HFF-Myc (cell line): Measurements from ENCODE around the gene GAP43.

Source experiments
- DNase-seq: peaks from one replicate; pipeline ENCODE4 v3.0.0-alpha.2; 2011; ENCODE audit warnings: low read depth; ENCODE audit errors: extremely low read depth
- H3K4me3 ChIP-seq: replicated peaks from 2 replicates; pipeline ENCODE4 v1.5.1; 2011; ENCODE audit warnings: low read depth, mild to moderate bottlenecking, control low read depth, low read length
- TF ChIP-seq, protein P1 (sequence below): IDR thresholded peaks from 2 replicates; pipeline ENCODE4 v1.5.1; 2012; ENCODE audit warnings: mild to moderate bottlenecking, low read depth, low read length, control low read depth; ENCODE audit errors: missing control alignments

The GAP43 gene

DNA sequence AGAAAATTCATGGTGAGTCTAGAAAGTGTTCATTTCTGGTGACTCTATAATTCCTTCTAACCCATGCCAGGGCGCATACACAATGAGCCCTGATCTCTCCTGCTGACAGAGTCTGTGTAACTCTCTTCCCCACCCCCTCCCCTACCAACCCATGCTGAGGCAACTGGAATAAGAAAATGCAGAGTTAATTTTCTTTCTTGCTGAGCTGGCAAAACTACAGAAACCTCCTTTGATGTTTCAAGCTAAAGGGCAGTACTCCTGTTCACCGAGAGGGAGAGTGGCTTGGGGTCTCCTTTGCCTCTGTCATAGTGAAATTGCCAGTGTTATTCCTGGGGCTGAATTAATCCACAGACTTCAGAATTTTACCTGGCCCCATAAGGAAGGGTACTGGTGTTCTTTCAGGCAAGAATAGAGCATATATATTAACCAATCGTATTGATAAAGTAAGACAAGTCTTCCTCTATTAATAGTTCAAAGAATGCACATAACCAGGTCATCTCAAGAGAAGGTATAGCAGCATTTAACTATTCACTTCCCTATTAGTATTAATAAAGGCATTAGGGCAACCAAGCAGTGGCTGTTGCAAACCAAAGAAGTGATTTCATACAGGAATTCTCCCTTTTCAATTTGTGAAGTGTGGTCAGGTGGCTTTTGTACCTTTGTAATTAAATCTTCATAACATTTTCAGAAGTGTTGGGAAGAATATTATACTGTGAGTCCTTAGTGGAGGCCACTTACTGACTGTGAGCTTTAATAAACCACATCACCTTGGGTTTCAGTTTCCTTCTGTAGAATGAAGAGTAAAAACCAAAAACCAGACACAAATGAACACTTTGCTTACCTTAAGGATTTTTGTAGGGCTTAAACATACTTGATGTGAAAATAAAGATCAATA is 4.1 kb downstream of the GAP43 start:
- TF ChIP-seq, protein P1, sequence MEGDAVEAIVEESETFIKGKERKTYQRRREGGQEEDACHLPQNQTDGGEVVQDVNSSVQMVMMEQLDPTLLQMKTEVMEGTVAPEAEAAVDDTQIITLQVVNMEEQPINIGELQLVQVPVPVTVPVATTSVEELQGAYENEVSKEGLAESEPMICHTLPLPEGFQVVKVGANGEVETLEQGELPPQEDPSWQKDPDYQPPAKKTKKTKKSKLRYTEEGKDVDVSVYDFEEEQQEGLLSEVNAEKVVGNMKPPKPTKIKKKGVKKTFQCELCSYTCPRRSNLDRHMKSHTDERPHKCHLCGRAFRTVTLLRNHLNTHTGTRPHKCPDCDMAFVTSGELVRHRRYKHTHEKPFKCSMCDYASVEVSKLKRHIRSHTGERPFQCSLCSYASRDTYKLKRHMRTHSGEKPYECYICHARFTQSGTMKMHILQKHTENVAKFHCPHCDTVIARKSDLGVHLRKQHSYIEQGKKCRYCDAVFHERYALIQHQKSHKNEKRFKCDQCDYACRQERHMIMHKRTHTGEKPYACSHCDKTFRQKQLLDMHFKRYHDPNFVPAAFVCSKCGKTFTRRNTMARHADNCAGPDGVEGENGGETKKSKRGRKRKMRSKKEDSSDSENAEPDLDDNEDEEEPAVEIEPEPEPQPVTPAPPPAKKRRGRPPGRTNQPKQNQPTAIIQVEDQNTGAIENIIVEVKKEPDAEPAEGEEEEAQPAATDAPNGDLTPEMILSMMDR: no peak
- no peak for DNase-seq
- no peak overlapping the region for H3K4me3 ChIP-seq

DNA sequence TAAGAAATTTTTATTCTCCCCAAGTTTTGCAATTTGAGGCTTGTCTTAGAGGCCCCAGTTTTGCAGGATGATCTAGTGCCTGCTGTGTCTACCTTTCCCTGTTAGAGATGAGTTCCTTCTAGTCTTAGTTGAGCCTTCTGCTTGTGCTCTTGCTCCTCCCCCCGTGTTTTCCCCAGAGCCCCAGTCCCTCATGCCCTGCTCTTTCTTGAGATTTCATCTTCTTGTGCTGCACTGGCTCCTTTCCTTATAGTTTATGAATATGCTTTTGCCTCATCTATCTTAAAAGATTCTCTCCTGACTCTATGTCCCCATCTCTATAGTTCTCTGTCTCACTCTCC is 4.7 kb downstream of the GAP43 start:
- TF ChIP-seq, protein P1: no peak
- no peak for DNase-seq
- no peak overlapping the region for H3K4me3 ChIP-seq

DNA sequence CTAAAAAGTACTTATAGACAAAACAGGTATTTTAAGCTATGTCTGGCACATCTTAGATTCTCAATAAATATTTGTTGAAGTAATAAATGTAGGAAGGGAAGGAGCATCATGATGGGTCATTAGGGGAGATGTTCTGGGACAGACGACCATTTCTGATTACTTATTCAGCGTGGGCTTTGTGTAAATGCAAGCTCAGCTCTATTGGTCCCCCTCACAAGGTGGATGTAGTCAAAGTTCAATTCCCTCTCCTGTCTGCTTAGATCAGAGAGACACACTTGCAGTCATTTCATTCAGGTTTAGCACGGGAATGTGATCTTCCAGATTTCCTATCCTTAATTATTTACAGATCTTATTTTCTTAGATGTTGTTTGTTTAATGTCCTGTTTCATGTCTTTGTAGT is 7.5 kb downstream of the GAP43 start:
- DNase-seq: no peak
- no peak overlapping the region for H3K4me3 ChIP-seq
- TF ChIP-seq, protein P1: no peak

GRCh38 chr3:115632026-115632425 is 8.7 kb downstream of the GAP43 start:
- H3K4me3 ChIP-seq: no peak overlapping the region
- DNase-seq: no peak
- TF ChIP-seq, protein P1: no peak

GRCh38 chr3:115633467-115633866 is 10.2 kb downstream of the GAP43 start:
- TF ChIP-seq, protein P1: no peak
- no peak overlapping the region for H3K4me3 ChIP-seq
- DNase-seq: no peak

- TF ChIP-seq, protein P1: no peak
- no peak overlapping the region for H3K4me3 ChIP-seq
- no peak for DNase-seq
Measured at GRCh38 chr3:115634052-115634451, 10.7 kb downstream of the GAP43 start.
